Measurements from ENCODE around the gene TMEM132C. TPM values are rescaled to one million over a fixed set of nuclear protein-coding genes. Genes with fewer than 3 reads are reported as not detected.

The TMEM132C gene
- total and polyA plus RNA-seq, 2 of the 4 experiments (the other 2 are of a cell fraction), result not detected

DNA sequence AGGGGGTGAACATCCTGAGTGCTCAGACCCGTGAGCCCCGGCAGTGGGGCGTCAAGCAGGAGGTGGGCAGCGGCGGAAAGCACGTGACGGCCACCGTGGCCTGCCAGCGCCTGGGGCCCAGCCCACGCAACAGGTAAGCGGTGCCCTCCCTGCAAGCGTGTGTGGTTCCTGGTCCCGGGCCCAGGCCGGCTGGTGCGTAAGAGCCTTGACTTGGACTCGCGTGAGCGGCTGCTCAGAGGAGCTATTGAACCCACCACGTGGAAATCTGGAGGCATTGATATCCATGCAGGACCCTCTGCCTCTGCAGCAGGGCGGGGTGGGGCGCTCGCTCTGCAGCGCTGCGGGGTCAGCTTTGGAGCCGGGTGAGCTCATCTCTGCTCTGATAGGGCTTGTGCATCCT lies 277.0 kb downstream of the TMEM132C start:
- ChIA-PET CTCF (no interaction called here), POLR2A (ENCODE audit: unreplicated experiment) (no interaction called here)
- Histone ChIP-seq H3K18ac (ENCODE audit: low read depth, low read length) (no peak overlapping the region), H2BK15ac (ENCODE audit: low read depth, low read length) (no peak overlapping the region), H2BK5ac (ENCODE audit: low read depth, low read length, poor library complexity, severe bottlenecking) (no peak overlapping the region), H3K9ac (ENCODE audit: low read depth, low read length) (no peak overlapping the region), H4K5ac (ENCODE audit: low read depth, low read length) (no peak overlapping the region), H2AFZ (replicated peaks; ENCODE audit: low read length, poor library complexity) (no peak overlapping the region), H3K27ac (ENCODE audit: insufficient read depth, low read length) (no peak overlapping the region), H2BK20ac (ENCODE audit: low read depth, low read length) (no peak overlapping the region), H3K9me1 (ENCODE audit: insufficient read depth, low read length) (no peaks in the 10 kb centered on the region), H3K79me1 (ENCODE audit: low read depth in 1 of 2, low read length in 2 of 2) (no peaks in the 10 kb centered on the region), H2AK9ac (replicated peaks; ENCODE audit: low read depth, low read length, poor library complexity) (no peak overlapping the region), H4K91ac (ENCODE audit: insufficient read depth, low read depth, low read length) (no peak overlapping the region), H4K8ac (ENCODE audit: low read depth in 2 of 2, low read length in 2 of 2) (no peak overlapping the region), H3K4me2 (ENCODE audit: low read depth, low read length) (no peak overlapping the region), H3K9me3 (ENCODE audit: control insufficient read depth, insufficient read depth, low read length) (peaks cover 33% of the 10 kb centered on the region), H3K56ac (ENCODE audit: extremely low read depth, insufficient read depth, low read length) (no peak overlapping the region), H3K14ac (replicated peaks; ENCODE audit: low read depth, low read length) (no peak overlapping the region), H3K4me3 (ENCODE audit: insufficient read depth, low read depth, low read length) (no peak overlapping the region), H3K36me3 (ENCODE audit: control insufficient read depth, insufficient read depth, low read length) (no peaks in the 10 kb centered on the region), H2BK120ac (ENCODE audit: low read depth, low read length) (no peak overlapping the region), H3K23ac (ENCODE audit: low read depth, low read length) (no peak overlapping the region), H3K4ac (ENCODE audit: low read depth, low read length) (no peak overlapping the region), H3K4me1 (ENCODE audit: control insufficient read depth, insufficient read depth, low read length) (no peaks in the 10 kb centered on the region), H4K20me1 (ENCODE audit: insufficient read depth, low read length) (no peaks in the 10 kb centered on the region), H2AK5ac (ENCODE audit: low read depth, low read length) (no peak overlapping the region), H3K27me3 (ENCODE audit: control insufficient read depth, insufficient read depth, low read length) (no peaks in the 10 kb centered on the region)
- DNase-seq (no peak), ATAC-seq (ENCODE audit: low read depth) (no peak)
- no TSS peak for BruUV-seq (replicated peaks)
- in situ Hi-C loops (cut with MboI; ENCODE audit: low sequenced_read_pairs), result no loop called here
- dilution Hi-C loops (cut with HindIII; ENCODE audit: low sequenced_read_pairs, unreplicated experiment), result no loop called here
- TF ChIP-seq CHD1 (IDR thresholded peaks at IDR 0.05; ENCODE audit: low read depth, low read length), result no peak
- TF ChIP-seq BHLHE40 (IDR thresholded peaks at IDR 0.05; ENCODE audit: low read depth, low read length), result no peak
- no peak for TF ChIP-seq RFX5 (IDR thresholded peaks at IDR 0.05; ENCODE audit: low read depth, low read length)
- no peak for TF ChIP-seq CEBPB (IDR thresholded peaks at IDR 0.05; ENCODE audit: low read depth, low read length)
- TF ChIP-seq, protein P1, sequence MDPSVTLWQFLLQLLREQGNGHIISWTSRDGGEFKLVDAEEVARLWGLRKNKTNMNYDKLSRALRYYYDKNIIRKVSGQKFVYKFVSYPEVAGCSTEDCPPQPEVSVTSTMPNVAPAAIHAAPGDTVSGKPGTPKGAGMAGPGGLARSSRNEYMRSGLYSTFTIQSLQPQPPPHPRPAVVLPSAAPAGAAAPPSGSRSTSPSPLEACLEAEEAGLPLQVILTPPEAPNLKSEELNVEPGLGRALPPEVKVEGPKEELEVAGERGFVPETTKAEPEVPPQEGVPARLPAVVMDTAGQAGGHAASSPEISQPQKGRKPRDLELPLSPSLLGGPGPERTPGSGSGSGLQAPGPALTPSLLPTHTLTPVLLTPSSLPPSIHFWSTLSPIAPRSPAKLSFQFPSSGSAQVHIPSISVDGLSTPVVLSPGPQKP (IDR thresholded peaks at IDR 0.05; ENCODE audit: borderline replicate concordance, low read depth, low read length), result no peak
- TF ChIP-seq FOS (IDR thresholded peaks at IDR 0.05; ENCODE audit: low read depth, low read length), result no peak
- no peak for TF ChIP-seq MXI1 (IDR thresholded peaks at IDR 0.05; ENCODE audit: borderline replicate concordance, low read depth, low read length)
- TF ChIP-seq, protein P2, sequence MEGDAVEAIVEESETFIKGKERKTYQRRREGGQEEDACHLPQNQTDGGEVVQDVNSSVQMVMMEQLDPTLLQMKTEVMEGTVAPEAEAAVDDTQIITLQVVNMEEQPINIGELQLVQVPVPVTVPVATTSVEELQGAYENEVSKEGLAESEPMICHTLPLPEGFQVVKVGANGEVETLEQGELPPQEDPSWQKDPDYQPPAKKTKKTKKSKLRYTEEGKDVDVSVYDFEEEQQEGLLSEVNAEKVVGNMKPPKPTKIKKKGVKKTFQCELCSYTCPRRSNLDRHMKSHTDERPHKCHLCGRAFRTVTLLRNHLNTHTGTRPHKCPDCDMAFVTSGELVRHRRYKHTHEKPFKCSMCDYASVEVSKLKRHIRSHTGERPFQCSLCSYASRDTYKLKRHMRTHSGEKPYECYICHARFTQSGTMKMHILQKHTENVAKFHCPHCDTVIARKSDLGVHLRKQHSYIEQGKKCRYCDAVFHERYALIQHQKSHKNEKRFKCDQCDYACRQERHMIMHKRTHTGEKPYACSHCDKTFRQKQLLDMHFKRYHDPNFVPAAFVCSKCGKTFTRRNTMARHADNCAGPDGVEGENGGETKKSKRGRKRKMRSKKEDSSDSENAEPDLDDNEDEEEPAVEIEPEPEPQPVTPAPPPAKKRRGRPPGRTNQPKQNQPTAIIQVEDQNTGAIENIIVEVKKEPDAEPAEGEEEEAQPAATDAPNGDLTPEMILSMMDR (conservative IDR thresholded peaks at IDR 0.05; ENCODE audit: low read depth, low read length), result no peak
- TF ChIP-seq RAD21 (IDR thresholded peaks at IDR 0.05; ENCODE audit: low read length), result no peak
- TF ChIP-seq SMC3 (IDR thresholded peaks at IDR 0.05; ENCODE audit: low read depth, low read length), result no peak
- TF ChIP-seq RCOR1 (IDR thresholded peaks at IDR 0.05; ENCODE audit: insufficient replicate concordance, low read length), result no peak
- TF ChIP-seq POLR2A (IDR thresholded peaks at IDR 0.05; ENCODE audit: low read depth, low read length), result no peak
- no peak for TF ChIP-seq MAFK (IDR thresholded peaks at IDR 0.05; ENCODE audit: low read depth, low read length)
- TF ChIP-seq MAZ (IDR thresholded peaks at IDR 0.05; ENCODE audit: borderline replicate concordance, low read depth, low read length), result no peak
- TF ChIP-seq, protein P3, sequence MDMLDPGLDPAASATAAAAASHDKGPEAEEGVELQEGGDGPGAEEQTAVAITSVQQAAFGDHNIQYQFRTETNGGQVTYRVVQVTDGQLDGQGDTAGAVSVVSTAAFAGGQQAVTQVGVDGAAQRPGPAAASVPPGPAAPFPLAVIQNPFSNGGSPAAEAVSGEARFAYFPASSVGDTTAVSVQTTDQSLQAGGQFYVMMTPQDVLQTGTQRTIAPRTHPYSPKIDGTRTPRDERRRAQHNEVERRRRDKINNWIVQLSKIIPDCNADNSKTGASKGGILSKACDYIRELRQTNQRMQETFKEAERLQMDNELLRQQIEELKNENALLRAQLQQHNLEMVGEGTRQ (IDR thresholded peaks at IDR 0.05; ENCODE audit: low read depth, low read length), result no peak
- TF ChIP-seq NFE2L2 (IDR thresholded peaks at IDR 0.05; ENCODE audit: low read depth, low read length), result no peak
- WGBS, 2 experiments (ENCODE audit: extremely low coverage in 2 of 2, insufficient read length in 1 of 2), result 78% methylated on average over 11 of the region's 25 CpGs; no CpG with 5 or more reads in 1 of the 2 experiments
- intact Hi-C loops (cut with micrococcal nuclease), result no loop called here

Measured in IMR-90 (cell line).